Measurements from ENCODE around the gene STXBP3.
"Not testable (repeated sequence)": the region's sequence is repeated elsewhere in the genome, so short reads cannot be mapped to it uniquely, and the experiment has no call there.

Gene STXBP3, protein sequence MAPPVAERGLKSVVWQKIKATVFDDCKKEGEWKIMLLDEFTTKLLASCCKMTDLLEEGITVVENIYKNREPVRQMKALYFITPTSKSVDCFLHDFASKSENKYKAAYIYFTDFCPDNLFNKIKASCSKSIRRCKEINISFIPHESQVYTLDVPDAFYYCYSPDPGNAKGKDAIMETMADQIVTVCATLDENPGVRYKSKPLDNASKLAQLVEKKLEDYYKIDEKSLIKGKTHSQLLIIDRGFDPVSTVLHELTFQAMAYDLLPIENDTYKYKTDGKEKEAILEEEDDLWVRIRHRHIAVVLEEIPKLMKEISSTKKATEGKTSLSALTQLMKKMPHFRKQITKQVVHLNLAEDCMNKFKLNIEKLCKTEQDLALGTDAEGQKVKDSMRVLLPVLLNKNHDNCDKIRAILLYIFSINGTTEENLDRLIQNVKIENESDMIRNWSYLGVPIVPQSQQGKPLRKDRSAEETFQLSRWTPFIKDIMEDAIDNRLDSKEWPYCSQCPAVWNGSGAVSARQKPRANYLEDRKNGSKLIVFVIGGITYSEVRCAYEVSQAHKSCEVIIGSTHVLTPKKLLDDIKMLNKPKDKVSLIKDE

DNA sequence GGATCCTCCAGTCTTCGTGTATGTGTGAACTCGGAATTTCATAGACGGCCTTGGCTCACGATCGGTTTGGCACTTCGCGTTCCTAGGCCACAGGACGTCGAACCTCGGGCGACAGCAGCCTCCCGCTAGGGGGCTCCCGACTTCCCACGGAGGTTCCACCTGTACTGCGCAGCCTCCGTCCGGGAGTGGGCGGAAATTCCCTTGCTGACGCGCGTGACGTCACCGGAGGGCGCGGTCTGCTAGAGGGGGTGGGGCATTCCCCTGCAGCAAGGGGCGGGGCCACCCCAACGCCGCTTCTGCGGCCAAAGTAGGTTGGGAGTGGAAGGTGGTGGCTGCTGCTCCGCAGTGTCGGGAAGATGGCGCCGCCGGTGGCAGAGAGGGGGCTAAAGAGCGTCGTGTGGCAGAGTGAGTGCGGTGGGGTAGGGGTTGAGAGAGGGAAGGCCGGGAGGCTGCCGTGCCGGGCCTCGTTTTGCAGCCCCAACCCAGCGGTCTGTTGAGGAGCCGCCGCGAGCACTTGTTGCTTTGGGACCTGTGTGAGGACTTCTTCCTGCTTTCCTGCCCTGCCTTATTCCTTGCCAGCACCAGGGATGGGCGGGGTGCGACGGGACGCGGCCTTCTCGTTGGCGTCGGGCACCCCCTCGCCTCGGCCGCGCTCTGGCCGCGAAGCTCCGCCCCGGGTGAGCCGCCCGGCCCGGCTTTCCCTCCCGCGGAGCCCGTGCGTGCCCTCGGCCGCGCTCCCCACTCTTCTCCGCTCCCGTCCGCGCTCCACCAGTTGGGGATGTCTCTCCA, at the start of gene STXBP3:
Gene STXBP3, plus strand, starts transcription at position 293 of the 789 bp plus-strand sequence. Its CDS starts 64 bp downstream, at position 357.
- H3K4me1 ChIP-seq (ENCODE audit: control insufficient read depth in 2 of 2, insufficient read depth in 2 of 2, low read length in 2 of 2), result peaks cover 0 to 6% of the 10 kb centered on the region in 2 donors
- H3K27me3 ChIP-seq (ENCODE audit: control insufficient read depth in 2 of 2, insufficient read depth in 2 of 2, low read length in 2 of 2), result no peaks in the 10 kb centered on the region
- H3K4me3 ChIP-seq (ENCODE audit: low read length in 2 of 2), result peak within 1 kb of the TSS; percentile 91 to 95
- H3K9ac ChIP-seq (ENCODE audit: low read depth in 1 of 2, low read length in 2 of 2), result peak within 1 kb of the TSS; percentile 83 to 96
- no peaks in the 10 kb centered on the region for H3K36me3 ChIP-seq (ENCODE audit: control insufficient read depth in 2 of 2, insufficient read depth in 2 of 2, low read length in 2 of 2)
- H3K27ac ChIP-seq (ENCODE audit: low read depth in 2 of 2, low read length in 2 of 2), result peak within 1 kb of the TSS; percentile 96 to 99
- no peaks in the 10 kb centered on the region for H3K9me3 ChIP-seq (ENCODE audit: control insufficient read depth in 2 of 2, low read length in 2 of 2)

DNA sequence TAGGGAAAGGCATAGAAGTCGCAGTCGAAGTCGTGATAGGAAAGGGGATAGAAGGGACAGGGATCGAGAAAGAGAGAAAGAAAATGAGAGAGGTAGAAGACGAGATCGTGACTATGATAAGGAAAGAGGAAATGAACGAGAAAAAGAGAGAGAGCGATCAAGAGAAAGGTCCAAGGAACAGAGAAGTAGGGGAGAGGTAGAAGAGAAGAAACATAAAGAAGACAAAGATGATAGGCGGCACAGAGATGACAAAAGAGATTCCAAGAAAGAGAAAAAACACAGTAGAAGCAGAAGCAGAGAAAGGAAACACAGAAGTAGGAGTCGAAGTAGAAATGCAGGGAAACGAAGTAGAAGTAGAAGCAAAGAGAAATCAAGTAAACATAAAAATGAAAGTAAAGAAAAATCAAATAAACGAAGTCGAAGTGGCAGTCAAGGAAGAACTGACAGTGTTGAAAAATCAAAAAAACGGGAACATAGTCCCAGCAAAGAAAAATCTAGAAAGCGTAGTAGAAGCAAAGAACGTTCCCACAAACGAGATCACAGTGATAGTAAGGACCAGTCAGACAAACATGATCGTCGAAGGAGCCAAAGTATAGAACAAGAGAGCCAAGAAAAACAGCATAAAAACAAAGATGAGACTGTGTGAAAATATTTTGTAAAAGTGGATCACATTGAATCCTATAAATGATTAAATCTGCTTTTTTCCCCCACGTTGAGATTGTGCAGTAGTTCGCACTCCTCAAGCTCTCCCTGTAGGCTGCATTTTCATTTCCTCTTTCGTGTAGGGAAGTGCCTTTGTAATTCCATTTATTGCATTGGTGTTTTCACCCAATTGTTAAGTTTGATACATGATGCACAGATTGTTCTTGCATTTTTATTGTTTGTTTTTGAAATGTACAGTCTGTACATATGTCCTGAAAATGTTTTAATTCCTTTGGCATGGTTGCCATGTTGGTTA, 46.8 kb upstream of the STXBP3 start:
- Histone ChIP-seq H3K27me3 (ENCODE audit: control insufficient read depth in 2 of 2, insufficient read depth in 2 of 2, low read length in 2 of 2) (no peaks in the 10 kb centered on the region), H3K9ac (ENCODE audit: low read depth in 1 of 2, low read length in 2 of 2) (no peak overlapping the region), H3K9me3 (ENCODE audit: control insufficient read depth in 2 of 2, low read length in 2 of 2) (no peaks in the 10 kb centered on the region), H3K4me3 (ENCODE audit: low read length in 2 of 2) (no peak overlapping the region), H3K4me1 (ENCODE audit: control insufficient read depth in 2 of 2, insufficient read depth in 2 of 2, low read length in 2 of 2) (no peaks in the 10 kb centered on the region), H3K36me3 (ENCODE audit: control insufficient read depth in 2 of 2, insufficient read depth in 2 of 2, low read length in 2 of 2) (peaks cover 54 to 55% of the 10 kb centered on the region in 2 donors), H3K27ac (ENCODE audit: low read depth in 2 of 2, low read length in 2 of 2) (peak overlapping the region; percentile 9 to 13)

DNA sequence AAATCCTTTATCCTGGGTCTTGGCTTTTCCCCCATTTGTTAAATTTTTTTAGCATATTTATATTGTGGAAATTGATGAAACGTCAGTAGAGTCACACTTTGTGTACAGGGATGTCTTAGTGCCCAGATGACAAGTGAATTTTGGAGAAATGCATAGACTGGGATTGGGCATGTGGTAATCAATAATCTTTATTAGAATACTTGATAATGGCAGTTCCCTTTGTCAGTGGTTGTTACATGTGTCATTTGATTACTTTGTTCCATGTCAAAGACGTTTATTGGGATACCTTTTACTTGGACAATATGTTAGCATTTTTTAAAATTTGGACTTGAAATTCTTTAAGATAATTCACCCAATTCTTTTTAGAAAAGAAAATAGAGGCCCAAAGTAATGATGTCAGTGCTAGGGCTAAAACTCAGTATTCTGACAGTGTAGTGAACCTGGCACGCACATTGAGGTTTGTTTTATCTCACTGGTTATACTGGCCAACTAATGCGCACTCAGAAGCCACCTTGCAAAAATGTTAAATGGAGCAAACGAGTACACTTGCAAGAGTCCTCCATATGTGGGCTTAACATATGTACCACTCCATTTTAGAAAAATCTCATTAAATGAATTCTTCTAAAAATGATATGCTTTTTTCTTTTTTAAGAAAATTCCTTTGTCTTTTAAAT, 45.2 kb upstream of the STXBP3 start:
- Histone ChIP-seq H3K27me3 (ENCODE audit: control insufficient read depth in 2 of 2, insufficient read depth in 2 of 2, low read length in 2 of 2) (no peaks in the 10 kb centered on the region), H3K9ac (ENCODE audit: low read depth in 1 of 2, low read length in 2 of 2) (no peak overlapping the region), H3K36me3 (ENCODE audit: control insufficient read depth in 2 of 2, insufficient read depth in 2 of 2, low read length in 2 of 2) (peaks cover 47 to 49% of the 10 kb centered on the region in 2 donors), H3K27ac (ENCODE audit: low read depth in 2 of 2, low read length in 2 of 2) (no peak overlapping the region), H3K9me3 (ENCODE audit: control insufficient read depth in 2 of 2, low read length in 2 of 2) (no peaks in the 10 kb centered on the region), H3K4me3 (ENCODE audit: low read length in 2 of 2) (no peak overlapping the region), H3K4me1 (ENCODE audit: control insufficient read depth in 2 of 2, insufficient read depth in 2 of 2, low read length in 2 of 2) (no peaks in the 10 kb centered on the region)

DNA sequence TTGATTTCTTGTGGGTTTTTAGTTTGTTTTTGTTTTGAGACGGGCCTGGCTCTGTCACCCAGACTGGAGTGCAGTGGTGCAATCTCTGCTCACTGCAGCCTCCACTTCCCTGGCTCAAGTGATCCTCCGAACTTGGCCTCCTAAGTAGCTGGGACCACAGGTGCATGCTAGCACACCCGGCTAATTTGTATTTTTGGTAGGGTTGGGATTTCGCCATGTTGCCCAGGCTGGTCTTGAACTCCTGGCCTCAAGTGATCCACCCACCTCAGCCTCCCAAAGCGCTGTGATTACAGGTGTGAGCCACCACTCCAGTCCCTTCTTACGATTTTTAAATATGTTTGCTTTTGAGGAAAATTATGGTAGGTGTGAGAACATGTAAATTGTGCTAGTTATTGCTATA, 44.4 kb upstream of the STXBP3 start:
- H3K9ac ChIP-seq (ENCODE audit: low read depth in 1 of 2, low read length in 2 of 2); H3K27me3 ChIP-seq (ENCODE audit: control insufficient read depth in 2 of 2, insufficient read depth in 2 of 2, low read length in 2 of 2); H3K4me1 ChIP-seq (ENCODE audit: control insufficient read depth in 2 of 2, insufficient read depth in 2 of 2, low read length in 2 of 2); H3K4me3 ChIP-seq (ENCODE audit: low read length in 2 of 2); H3K27ac ChIP-seq (ENCODE audit: low read depth in 2 of 2, low read length in 2 of 2); H3K9me3 ChIP-seq (ENCODE audit: control insufficient read depth in 2 of 2, low read length in 2 of 2): not testable (repeated sequence)
- peaks cover 40 to 41% of the 10 kb centered on the region in 2 donors for H3K36me3 ChIP-seq (ENCODE audit: control insufficient read depth in 2 of 2, insufficient read depth in 2 of 2, low read length in 2 of 2)

DNA sequence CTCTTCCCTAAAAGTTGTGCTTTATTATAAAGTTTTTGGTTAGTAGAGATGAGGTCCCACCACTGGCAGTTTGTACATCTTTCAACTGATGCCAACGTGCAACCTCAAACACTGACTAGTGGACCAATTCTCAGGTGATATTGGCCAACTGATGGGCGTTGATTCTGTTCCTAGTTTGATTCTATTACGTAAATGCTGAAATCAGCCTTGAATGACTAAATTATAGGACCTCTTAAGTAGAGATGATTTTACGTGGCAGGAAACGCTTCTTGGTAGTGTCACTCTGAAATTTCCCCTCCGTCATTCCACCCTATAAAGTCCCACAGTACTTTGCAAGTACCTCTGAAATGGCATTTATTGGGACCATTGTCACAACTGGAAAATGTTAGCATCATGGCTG, 42.5 kb upstream of the STXBP3 start:
- H3K4me1 ChIP-seq (ENCODE audit: control insufficient read depth in 2 of 2, insufficient read depth in 2 of 2, low read length in 2 of 2), result no peaks in the 10 kb centered on the region
- no peaks in the 10 kb centered on the region for H3K9me3 ChIP-seq (ENCODE audit: control insufficient read depth in 2 of 2, low read length in 2 of 2)
- H3K4me3 ChIP-seq (ENCODE audit: low read length in 2 of 2), result no peak overlapping the region
- no peak overlapping the region for H3K27ac ChIP-seq (ENCODE audit: low read depth in 2 of 2, low read length in 2 of 2)
- no peaks in the 10 kb centered on the region for H3K27me3 ChIP-seq (ENCODE audit: control insufficient read depth in 2 of 2, insufficient read depth in 2 of 2, low read length in 2 of 2)
- H3K36me3 ChIP-seq (ENCODE audit: control insufficient read depth in 2 of 2, insufficient read depth in 2 of 2, low read length in 2 of 2), result peaks cover 23 to 24% of the 10 kb centered on the region in 2 donors
- no peak overlapping the region for H3K9ac ChIP-seq (ENCODE audit: low read depth in 1 of 2, low read length in 2 of 2)

DNA sequence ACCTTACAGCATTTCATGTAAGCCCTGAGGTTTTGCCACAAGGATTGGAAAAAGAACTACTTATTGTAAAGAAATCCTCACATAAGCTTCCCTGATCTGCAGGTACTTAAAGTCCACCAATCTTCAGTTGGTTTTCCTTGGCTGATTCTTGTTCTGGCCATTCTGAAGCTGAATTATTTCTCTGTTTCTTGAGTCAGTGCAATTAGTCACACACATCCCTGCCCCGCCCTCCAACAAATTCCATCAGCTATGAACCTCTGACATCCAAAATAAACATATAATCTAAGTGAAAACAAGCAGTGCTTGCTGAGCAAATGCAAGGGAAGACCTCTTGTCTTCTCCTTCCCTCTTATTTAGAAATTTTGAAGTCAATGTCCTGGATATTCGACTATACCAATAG, 42.0 kb upstream of the STXBP3 start:
- Histone ChIP-seq H3K9ac (ENCODE audit: low read depth in 1 of 2, low read length in 2 of 2) (no peak overlapping the region), H3K4me3 (ENCODE audit: low read length in 2 of 2) (no peak overlapping the region), H3K36me3 (ENCODE audit: control insufficient read depth in 2 of 2, insufficient read depth in 2 of 2, low read length in 2 of 2) (peaks cover 18 to 19% of the 10 kb centered on the region in 2 donors), H3K9me3 (ENCODE audit: control insufficient read depth in 2 of 2, low read length in 2 of 2) (no peaks in the 10 kb centered on the region), H3K4me1 (ENCODE audit: control insufficient read depth in 2 of 2, insufficient read depth in 2 of 2, low read length in 2 of 2) (no peaks in the 10 kb centered on the region), H3K27ac (ENCODE audit: low read depth in 2 of 2, low read length in 2 of 2) (no peak overlapping the region), H3K27me3 (ENCODE audit: control insufficient read depth in 2 of 2, insufficient read depth in 2 of 2, low read length in 2 of 2) (no peaks in the 10 kb centered on the region)

DNA sequence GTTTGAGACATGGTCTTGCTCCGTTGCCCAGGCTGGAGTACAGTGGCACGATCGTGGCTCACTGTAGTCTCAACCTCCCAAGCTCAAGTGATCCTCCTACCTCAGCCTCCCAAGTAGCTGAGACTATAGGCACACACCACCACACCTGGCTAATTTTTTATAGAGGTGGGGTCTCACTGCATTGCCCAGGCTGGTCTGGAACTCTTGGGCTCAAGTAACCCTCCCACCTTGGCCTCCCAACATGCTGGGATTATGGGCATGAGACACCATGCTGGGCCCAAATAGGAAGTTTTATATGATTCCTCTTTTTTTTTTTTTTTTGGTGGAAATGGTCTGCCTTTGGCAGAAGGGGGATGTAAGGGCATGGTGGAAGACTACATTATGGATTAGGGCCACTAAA, 39.8 kb upstream of the STXBP3 start:
- Histone ChIP-seq H3K4me3 (ENCODE audit: low read length in 2 of 2) (no peak overlapping the region), H3K27ac (ENCODE audit: low read depth in 2 of 2, low read length in 2 of 2) (no peak overlapping the region), H3K4me1 (ENCODE audit: control insufficient read depth in 2 of 2, insufficient read depth in 2 of 2, low read length in 2 of 2) (no peaks in the 10 kb centered on the region), H3K9ac (ENCODE audit: low read depth in 1 of 2, low read length in 2 of 2) (no peak overlapping the region), H3K36me3 (ENCODE audit: control insufficient read depth in 2 of 2, insufficient read depth in 2 of 2, low read length in 2 of 2) (peaks cover 0 to under 1% of the 10 kb centered on the region in 2 donors), H3K9me3 (ENCODE audit: control insufficient read depth in 2 of 2, low read length in 2 of 2) (no peaks in the 10 kb centered on the region), H3K27me3 (ENCODE audit: control insufficient read depth in 2 of 2, insufficient read depth in 2 of 2, low read length in 2 of 2) (no peaks in the 10 kb centered on the region)

DNA sequence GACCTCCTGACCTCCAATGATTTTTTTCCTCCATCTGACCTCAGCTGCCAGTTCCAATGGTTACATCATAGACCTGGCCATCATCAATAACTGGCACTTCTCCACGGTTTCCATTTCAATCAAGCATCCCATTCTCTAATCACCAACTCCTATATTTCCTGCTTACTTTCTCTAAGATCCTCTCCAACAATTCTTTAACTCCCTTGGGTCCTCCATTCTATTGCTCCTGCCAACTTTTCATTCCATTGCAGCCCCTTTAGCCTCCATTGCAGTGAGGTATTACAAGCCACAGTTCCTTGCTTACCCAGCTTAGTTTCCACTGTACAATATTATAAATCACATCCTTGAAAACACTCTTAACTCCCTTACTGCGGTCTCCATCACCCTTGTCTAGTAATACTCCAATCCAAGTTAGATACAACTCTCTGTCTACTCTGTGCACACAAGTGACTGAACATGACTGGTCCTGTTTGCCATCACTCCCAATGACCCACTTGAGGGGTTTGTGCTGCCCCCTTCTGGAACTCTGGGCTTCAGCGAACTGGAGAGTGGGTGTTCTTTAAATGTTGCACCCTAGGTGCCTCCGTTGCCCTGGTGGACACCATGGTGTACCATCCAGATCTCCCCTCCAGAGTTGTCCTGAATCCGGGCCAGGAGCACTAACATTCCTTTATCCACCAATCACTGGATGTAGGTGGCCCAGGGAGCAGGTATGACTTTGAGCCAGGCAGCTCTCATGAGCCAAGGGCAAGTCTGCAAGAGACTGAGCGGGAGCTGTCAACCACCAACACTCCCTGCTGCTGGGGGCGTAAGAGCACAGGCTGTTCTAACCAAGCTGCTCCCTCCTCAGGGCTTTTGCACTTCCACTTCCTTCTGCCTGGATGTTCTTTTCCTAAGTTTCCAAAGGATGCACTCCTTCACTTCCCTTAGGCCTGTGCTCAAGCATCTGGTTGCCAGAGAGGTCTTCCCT, 37.5 kb upstream of the STXBP3 start:
- Histone ChIP-seq H3K9me3 (ENCODE audit: control insufficient read depth in 2 of 2, low read length in 2 of 2) (no peaks in the 10 kb centered on the region), H3K4me1 (ENCODE audit: control insufficient read depth in 2 of 2, insufficient read depth in 2 of 2, low read length in 2 of 2) (no peaks in the 10 kb centered on the region), H3K27ac (ENCODE audit: low read depth in 2 of 2, low read length in 2 of 2) (no peak overlapping the region), H3K4me3 (ENCODE audit: low read length in 2 of 2) (no peak overlapping the region), H3K36me3 (ENCODE audit: control insufficient read depth in 2 of 2, insufficient read depth in 2 of 2, low read length in 2 of 2) (no peaks in the 10 kb centered on the region), H3K27me3 (ENCODE audit: control insufficient read depth in 2 of 2, insufficient read depth in 2 of 2, low read length in 2 of 2) (no peaks in the 10 kb centered on the region), H3K9ac (ENCODE audit: low read depth in 1 of 2, low read length in 2 of 2) (no peak overlapping the region)
